ENCODE data around the gene MAP3K19.

- no peak for TF ChIP-seq CTCF (IDR thresholded peaks at IDR 0.05)
- no peak for TF ChIP-seq ZFX (IDR thresholded peaks at IDR 0.05; ENCODE audit: borderline replicate concordance)
Observed at GRCh38 chr2:135093670-135094330, 46.6 kb upstream of the MAP3K19 start.

Measured in 22Rv1 (cell line).